Tibial artery (tissue), 4 donors: ENCODE results near the gene RNU2-63P.
"Not testable (repeated sequence)": the region's sequence is repeated elsewhere in the genome, so short reads cannot be mapped to it uniquely, and the experiment has no call there.

Source experiments
- DNase-seq, 2 donors: peaks; one replicate each; pipeline ENCODE4 v3.0.0-alpha.2; 2019
- H3K27ac ChIP-seq, 2 donors: fragments of 200-600 bp; sonication (generic) in 1 of 2; 1 replicate in 1 of 2; 2 replicates in 1 of 2; pipeline ENCODE4 v1.5.1; 2018 to 2019; ENCODE audit warnings: mild to moderate bottlenecking in 1 of 2
- H3K27me3 ChIP-seq, 2 donors: fragments of 200-600 bp; sonication (generic) in 1 of 2; one replicate each; pipeline versions ENCODE4 v1.5.1 to v1.6.0; 2016 to 2019
- H3K36me3 ChIP-seq, 3 donors: fragments of 200-600 bp; sonication (generic) in 2 of 3; one replicate each; pipeline ENCODE4 v1.5.1; 2016 to 2019; ENCODE audit warnings: mild to moderate bottlenecking in 2 of 3
- H3K4me1 ChIP-seq, 4 donors: fragments of 200-600 bp; sonication (generic) in 2 of 4; 1 replicate in 3 of 4; 2 replicates in 1 of 4; pipeline ENCODE4 v1.5.1; 2016 to 2019
- H3K4me3 ChIP-seq, 2 donors: fragments of 200-600 bp; sonication (generic) in 1 of 2; 1 replicate in 1 of 2; 2 replicates in 1 of 2; pipeline ENCODE4 v1.5.1; 2018 to 2019; ENCODE audit warnings: mild to moderate bottlenecking in 2 of 2
- H3K9me3 ChIP-seq, 3 donors: fragments of 200-600 bp; sonication (generic) in 1 of 3; one replicate each; pipeline ENCODE4 v1.5.1; 2016 to 2019
- CTCF ChIP-seq, 2 experiments: fragments of 200-600 bp in 1 of 2; fragments of 450-650 bp in 1 of 2; IDR thresholded peaks; one replicate each; pipeline ENCODE4 v1.5.1; 2017 to 2019; ENCODE audit warnings: antibody characterized with exemption in 2 of 2, mild to moderate bottlenecking in 1 of 2, moderate library complexity in 1 of 2
- intact Hi-C: fragments of 100-400 bp; cut with DNase I; formaldehyde crosslinking; loops from one replicate; pipeline ENCODE4 v1.15.0; 2023; ENCODE audit warnings: low total_unique reads

The RNU2-63P gene

GRCh38 chr2:88024509-88024908 is 8.2 kb upstream of the RNU2-63P start:
- H3K27ac ChIP-seq, result no peak overlapping the region
- H3K27me3 ChIP-seq, result no peaks in the 10 kb centered on the region
- no peak for TF ChIP-seq CTCF (IDR thresholded peaks at IDR 0.05)
- H3K4me1 ChIP-seq, result no peaks in the 10 kb centered on the region
- H3K36me3 ChIP-seq, result peaks cover 21 to 28% (median 23%) of the 10 kb centered on the region in 3 donors
- no peak for DNase-seq
- H3K9me3 ChIP-seq, result no peaks in the 10 kb centered on the region
- no peak overlapping the region for H3K4me3 ChIP-seq
- intact Hi-C loops, result no loop called here

- H3K36me3 ChIP-seq, result peaks cover 4 to 10% (median 6%) of the 10 kb centered on the region in 3 donors
- no peak overlapping the region for H3K4me3 ChIP-seq
- no peaks in the 10 kb centered on the region for H3K9me3 ChIP-seq
- H3K27me3 ChIP-seq, result no peaks in the 10 kb centered on the region
- no peaks in the 10 kb centered on the region for H3K4me1 ChIP-seq
- no peak overlapping the region for H3K27ac ChIP-seq
- TF ChIP-seq CTCF (IDR thresholded peaks at IDR 0.05), result no peak
- DNase-seq, result no peak
- intact Hi-C loops, result no loop called here
Observed at GRCh38 chr2:88022669-88022921, 6.2 kb upstream of the RNU2-63P start.

- no peak for TF ChIP-seq CTCF (IDR thresholded peaks at IDR 0.05)
- H3K9me3 ChIP-seq, result no peaks in the 10 kb centered on the region
- DNase-seq, result no peak
- H3K4me3 ChIP-seq, result no peak overlapping the region
- intact Hi-C loops, result loop anchor here (5.0 kb wide), 1 partner anchor 37 kb away; the partner anchor contains the start of gene KRCC1
- H3K36me3 ChIP-seq, result no peaks in the 10 kb centered on the region
- H3K27me3 ChIP-seq, result no peaks in the 10 kb centered on the region
- peaks cover 0 to 3% (median 3%) of the 10 kb centered on the region in 4 donors for H3K4me1 ChIP-seq
- H3K27ac ChIP-seq, result no peak overlapping the region
Observed at GRCh38 chr2:88019985-88020384, 3.6 kb upstream of the RNU2-63P start.

DNA sequence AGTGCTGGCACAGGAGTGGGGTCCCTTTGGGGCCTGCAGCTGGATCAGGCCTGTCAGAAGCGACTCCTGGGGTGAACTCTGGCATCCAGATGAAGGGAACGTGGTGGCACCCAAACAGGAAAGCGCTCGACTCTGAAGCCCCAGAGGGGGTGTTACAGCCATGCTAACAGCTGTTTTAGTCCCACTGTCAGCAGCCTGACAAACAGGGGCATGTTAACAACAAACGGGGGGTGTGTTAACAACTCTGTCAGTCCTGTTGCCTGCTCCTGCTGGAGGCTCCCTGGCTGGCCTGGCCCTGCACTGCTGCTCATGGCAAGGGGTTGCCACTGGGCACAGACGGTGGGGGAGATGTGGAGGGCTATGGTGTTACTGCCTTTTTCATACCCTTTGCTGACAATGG is 2.6 kb upstream of the RNU2-63P start:
- no peak for TF ChIP-seq CTCF (IDR thresholded peaks at IDR 0.05)
- Histone ChIP-seq H3K4me1 (peaks cover 0 to 3% (median 3%) of the 10 kb centered on the region in 4 donors), H3K27ac (no peak overlapping the region), H3K4me3 (no peak overlapping the region), H3K36me3 (no peaks in the 10 kb centered on the region), H3K9me3 (no peaks in the 10 kb centered on the region), H3K27me3 (no peaks in the 10 kb centered on the region)
- intact Hi-C loops, result loop anchor here (5.0 kb wide), 1 partner anchor 38 kb away; the partner anchor contains the start of gene KRCC1
- DNase-seq, result no peak

DNA sequence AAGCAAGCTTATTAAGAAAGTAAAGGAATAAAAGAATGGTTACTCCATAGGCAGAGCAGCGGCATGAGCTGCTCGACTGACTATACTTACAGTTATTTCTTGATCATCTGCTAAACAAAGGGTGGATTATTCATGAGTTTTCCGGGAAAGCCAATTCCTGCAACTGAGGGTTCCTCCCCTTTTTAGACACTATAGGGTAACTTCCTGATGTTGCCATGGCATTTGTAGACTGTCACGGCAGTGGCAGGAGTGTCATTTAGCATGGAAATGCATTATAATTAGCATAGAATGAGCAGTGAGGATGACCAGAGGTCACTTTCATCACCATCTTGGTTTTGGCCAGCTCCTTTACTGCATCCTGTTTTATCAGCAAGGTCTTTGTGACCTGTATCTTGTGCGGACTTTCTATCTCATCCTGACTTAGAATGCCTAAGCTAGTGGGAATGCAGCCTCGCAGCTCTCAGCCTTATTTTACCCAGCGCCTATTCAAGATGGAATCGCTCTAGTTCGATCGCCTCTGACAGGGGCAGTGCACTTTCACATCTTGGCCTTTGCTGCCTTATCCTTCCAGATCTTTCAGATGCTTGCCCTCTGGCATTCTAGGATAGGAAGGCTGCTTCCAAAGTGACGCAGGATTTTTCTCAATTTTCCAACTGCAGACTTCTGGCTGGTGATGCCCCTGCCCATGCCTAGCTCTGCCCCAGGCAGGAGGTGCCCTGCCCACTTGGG is 1.9 kb upstream of the RNU2-63P start:
- not testable (repeated sequence) for H3K27ac ChIP-seq, DNase-seq, H3K4me1 ChIP-seq, H3K27me3 ChIP-seq, H3K4me3 ChIP-seq, H3K9me3 ChIP-seq, H3K36me3 ChIP-seq
- intact Hi-C loops, result loop anchor here (5.0 kb wide), 1 partner anchor 39 kb away; the partner anchor contains the start of gene KRCC1

DNA sequence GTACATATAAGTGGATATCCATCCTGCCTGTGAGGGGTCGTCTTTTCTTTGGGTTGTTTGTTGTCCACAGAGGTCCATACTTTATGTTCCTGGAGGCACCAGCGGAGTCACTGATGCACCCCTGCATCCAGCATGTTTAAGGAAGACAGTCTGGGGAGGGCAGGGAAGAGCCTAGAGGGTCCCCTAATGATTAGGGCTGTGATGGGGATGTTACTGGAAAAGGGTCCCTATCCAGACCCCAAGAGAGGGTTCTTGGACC is 1.4 kb upstream of the RNU2-63P start:
- DNase-seq, H3K36me3 ChIP-seq, H3K4me1 ChIP-seq, H3K9me3 ChIP-seq, H3K4me3 ChIP-seq, H3K27ac ChIP-seq, H3K27me3 ChIP-seq: not testable (repeated sequence)
- intact Hi-C loops, result loop anchor here (5.0 kb wide), 1 partner anchor 40 kb away; the partner anchor contains the start of gene KRCC1
